Measurements from ENCODE around the gene CBFA2T3. TPM values are rescaled to one million over a fixed set of nuclear protein-coding genes. Genes with fewer than 3 reads are reported as not detected.

CBFA2T3 gene
- total and polyA plus RNA-seq, 2 donors (not counting 1 experiment from before 2014, with no cell fraction given), result 40.8 to 58.3 TPM

DNA sequence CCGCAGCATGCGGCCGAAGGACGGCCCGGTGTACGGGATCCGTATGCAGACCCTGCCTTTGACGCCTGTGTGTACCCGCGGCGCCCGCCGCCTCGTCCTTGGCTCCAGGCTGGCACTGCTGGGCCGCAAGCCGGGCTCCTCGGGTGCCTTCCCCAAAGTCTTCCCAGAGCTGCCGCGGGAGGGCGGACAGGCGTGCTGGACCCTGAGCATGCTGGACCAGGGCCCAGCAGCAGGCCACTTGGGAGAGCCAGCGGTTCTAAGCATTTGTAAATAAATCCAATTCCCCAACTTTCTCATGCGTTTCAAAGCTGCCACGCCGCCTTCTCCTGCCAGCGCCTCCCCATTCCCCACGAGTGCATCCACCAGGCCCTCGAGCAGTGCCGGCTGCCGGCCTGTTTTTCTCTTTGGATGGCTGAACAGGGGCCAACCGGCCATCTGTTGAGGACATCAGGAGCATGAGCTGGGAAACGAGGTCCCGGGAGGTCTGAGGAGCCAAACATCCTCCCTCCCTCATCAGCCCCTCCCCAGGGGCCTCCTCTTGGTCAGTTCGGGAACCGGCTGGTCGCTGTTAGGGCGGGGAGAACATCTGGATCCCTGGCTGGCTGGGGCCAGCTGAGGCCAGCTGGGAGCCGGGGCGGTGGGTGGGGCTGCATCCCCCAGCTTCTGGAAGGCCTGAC lies 90.0 kb downstream of the CBFA2T3 start:
- Histone ChIP-seq H3K27me3 (replicated peaks in 1 of 4; ENCODE audit: control extremely low read depth in 1 of 4, control insufficient read depth in 3 of 4, insufficient read depth in 4 of 4, low read length in 3 of 4) (no peaks in the 10 kb centered on the region), H3K4me2 (replicated peaks; ENCODE audit: low read depth, low read length, poor library complexity, severe bottlenecking) (no peak overlapping the region), H3K36me3 (replicated peaks in 1 of 2; ENCODE audit: control extremely low read depth in 1 of 2, control insufficient read depth in 1 of 2, extremely low read depth in 1 of 2, insufficient read depth in 2 of 2, low read length in 1 of 2) (peaks cover 0 to 88% of the 10 kb centered on the region in 2 experiments), H3K27ac (ENCODE audit: low read length in 2 of 2) (no peak overlapping the region), H3K9me3 (ENCODE audit: control extremely low read depth in 1 of 3, control insufficient read depth in 2 of 3, insufficient read depth in 1 of 3, low read length in 2 of 3) (peaks cover 0 to 12% (median 0%) of the 10 kb centered on the region in 3 donors), H3K4me3 (ENCODE audit: control extremely low read depth in 1 of 5, extremely low read depth in 1 of 5, insufficient read depth in 1 of 5, low read depth in 2 of 5, low read length in 4 of 5) (no peak overlapping the region), H3K79me2 (ENCODE audit: control insufficient read depth, insufficient read depth, low read length) (peaks cover 14% of the 10 kb centered on the region), H2AFZ (ENCODE audit: insufficient read depth, low read depth, low read length, poor library complexity, severe bottlenecking) (no peak overlapping the region), H3K4me1 (ENCODE audit: control insufficient read depth in 2 of 2, insufficient read depth in 2 of 2, low read length in 2 of 2) (peaks cover 0 to 6% of the 10 kb centered on the region in 2 donors), H4K20me1 (ENCODE audit: control insufficient read depth, insufficient read depth, low read length, poor library complexity, severe bottlenecking) (peaks cover 82% of the 10 kb centered on the region), H3K9ac (ENCODE audit: low read length) (no peak overlapping the region)
- peaks cover 6% of the 10 kb centered on the region for H3K4me1 Mint-ChIP-seq
- intact Hi-C loops (cut with micrococcal nuclease), result no loop called here
- WGBS (ENCODE audit: insufficient coverage), result 98% methylated on average over 39 of the region's 39 CpGs
- H3K27me3 Mint-ChIP-seq, result no peaks in the 10 kb centered on the region
- ChIA-PET CTCF (no interaction called here), POLR2A (interaction anchor here (0.5 kb wide), 1 partner anchor 84 kb away, joined by 3 read pairs; no protein-coding TSS in a partner anchor)
- H3K27ac Mint-ChIP-seq, result no peak overlapping the region
- no peak overlapping the region for H3K4me3 Mint-ChIP-seq
- ATAC-seq (ENCODE audit: low read depth), result no peak
- no peak for DNase-seq
- TF ChIP-seq CTCF (IDR thresholded peaks at IDR 0.05) (no peak), EZH2 (IDR thresholded peaks at IDR 0.05; ENCODE audit: borderline replicate concordance, insufficient read depth, low read depth, low read length, poor library complexity, severe bottlenecking) (no peak)
- no peaks in the 10 kb centered on the region for H3K9me3 Mint-ChIP-seq (ENCODE audit: insufficient read depth)

- Histone ChIP-seq H3K79me2 (ENCODE audit: control insufficient read depth, insufficient read depth, low read length) (peaks cover 14% of the 10 kb centered on the region), H3K9me3 (ENCODE audit: control extremely low read depth in 1 of 3, control insufficient read depth in 2 of 3, insufficient read depth in 1 of 3, low read length in 2 of 3) (peaks cover 0 to 13% (median 0%) of the 10 kb centered on the region in 3 donors), H3K9ac (ENCODE audit: low read length) (no peak overlapping the region), H3K27ac (ENCODE audit: low read length in 2 of 2) (no peak overlapping the region), H2AFZ (ENCODE audit: insufficient read depth, low read depth, low read length, poor library complexity, severe bottlenecking) (no peak overlapping the region), H3K36me3 (replicated peaks in 1 of 2; ENCODE audit: control extremely low read depth in 1 of 2, control insufficient read depth in 1 of 2, extremely low read depth in 1 of 2, insufficient read depth in 2 of 2, low read length in 1 of 2) (peaks cover 0 to 88% of the 10 kb centered on the region in 2 experiments), H3K4me1 (ENCODE audit: control insufficient read depth in 2 of 2, insufficient read depth in 2 of 2, low read length in 2 of 2) (peaks cover 0 to 8% of the 10 kb centered on the region in 2 donors), H3K27me3 (replicated peaks in 1 of 4; ENCODE audit: control extremely low read depth in 1 of 4, control insufficient read depth in 3 of 4, insufficient read depth in 4 of 4, low read length in 3 of 4) (no peaks in the 10 kb centered on the region), H4K20me1 (ENCODE audit: control insufficient read depth, insufficient read depth, low read length, poor library complexity, severe bottlenecking) (peaks cover 82% of the 10 kb centered on the region), H3K4me2 (replicated peaks; ENCODE audit: low read depth, low read length, poor library complexity, severe bottlenecking) (no peak overlapping the region), H3K4me3 (ENCODE audit: control extremely low read depth in 1 of 5, extremely low read depth in 1 of 5, insufficient read depth in 1 of 5, low read depth in 2 of 5, low read length in 4 of 5) (no peak overlapping the region)
- ChIA-PET POLR2A (no interaction called here), CTCF (no interaction called here)
- TF ChIP-seq CTCF (IDR thresholded peaks at IDR 0.05) (no peak), EZH2 (IDR thresholded peaks at IDR 0.05; ENCODE audit: borderline replicate concordance, insufficient read depth, low read depth, low read length, poor library complexity, severe bottlenecking) (no peak)
- Mint-ChIP-seq H3K9me3 (ENCODE audit: insufficient read depth) (no peaks in the 10 kb centered on the region), H3K4me1 (peaks cover 6% of the 10 kb centered on the region), H3K27ac (peak overlapping the region; percentile 20), H3K4me3 (no peak overlapping the region), H3K27me3 (no peaks in the 10 kb centered on the region)
- intact Hi-C loops (cut with micrococcal nuclease), result no loop called here
- WGBS (ENCODE audit: insufficient coverage), result 96% methylated on average over 15 of the region's 15 CpGs
- DNase-seq (no peak), ATAC-seq (ENCODE audit: low read depth) (no peak)
Observed at GRCh38 chr16:88886420-88886844, 90.6 kb downstream of the CBFA2T3 start.

All from B cell (primary cell).